PC-9 (cell line): ENCODE data around the gene TSHZ2. TPM values are rescaled to one million over a fixed set of nuclear protein-coding genes. Genes with fewer than 3 reads are reported as not detected.

Experiments used
- BruUV-seq: library from RNA; stranded (reverse); fragments of 400-500 nt; replicated peaks from 2 replicates; lab custom pipeline; 2021; lab: Mats Ljungman, UMichigan
- CTCF ChIA-PET: fragments of 300-600 bp; sonication (Branson Sonifier 250); formaldehyde crosslinking; loops from one replicate; lab custom pipeline; 2022; ENCODE audit warnings: antibody characterized with exemption; lab: Charles Lee
- POLR2A ChIA-PET: fragments of 300-600 bp; sonication (Branson Sonifier 250); formaldehyde crosslinking; loops from one replicate; lab custom pipeline; 2022; ENCODE audit warnings: antibody characterized with exemption; ENCODE audit not compliant: unreplicated experiment; lab: Charles Lee
- DNase-seq, 2 experiments: peaks; one replicate each; pipeline versions ENCODE4 v3.0.0 to v3.0.0-alpha.2; 2015 to 2022; ENCODE audit warnings: mixed read lengths in 1 of 2
- H2AFZ ChIP-seq: fragments of 200-600 bp; sonication (generic); 2 replicates; pipeline ENCODE4 v1.8.1; 2017; ENCODE audit warnings: antibody characterized with exemption
- H3F3A ChIP-seq: fragments of 200-600 bp; sonication (generic); 2 replicates; pipeline ENCODE4 v1.8.1; 2017; ENCODE audit warnings: antibody characterized with exemption, mild to moderate bottlenecking, low read depth; ENCODE audit not compliant: insufficient read depth
- H3K27ac ChIP-seq: fragments of 200-600 bp; sonication (generic); 2 replicates; pipeline ENCODE4 v1.6.1; 2016; ENCODE audit warnings: mixed run types
- H3K27me3 ChIP-seq: fragments of 200-600 bp; sonication (generic); 2 replicates; pipeline ENCODE4 v1.6.1; 2016; ENCODE audit warnings: low read depth, mixed run types; ENCODE audit not compliant: insufficient read depth
- H3K36me3 ChIP-seq: fragments of 200-600 bp; sonication (generic); 2 replicates; pipeline ENCODE4 v1.6.1; 2016; ENCODE audit warnings: low read depth, mixed run types
- H3K4me1 ChIP-seq: fragments of 200-600 bp; sonication (generic); replicated peaks from 2 replicates; pipeline ENCODE4 v1.6.1; 2016; ENCODE audit warnings: mixed run types; ENCODE audit not compliant: insufficient read depth
- H3K4me2 ChIP-seq: fragments of 200-600 bp; sonication (generic); 2 replicates; pipeline ENCODE4 v1.6.1; 2017; ENCODE audit warnings: mixed run types
- H3K4me3 ChIP-seq: fragments of 200-600 bp; sonication (generic); 2 replicates; pipeline ENCODE4 v1.6.1; 2016; ENCODE audit warnings: mixed run types
- H3K79me2 ChIP-seq: fragments of 200-600 bp; sonication (generic); 2 replicates; pipeline ENCODE4 v1.6.1; 2017; ENCODE audit warnings: low read depth, mixed run types
- H3K9me2 ChIP-seq: fragments of 200-600 bp; sonication (generic); 2 replicates; pipeline ENCODE4 v1.8.1; 2017; ENCODE audit warnings: mild to moderate bottlenecking; ENCODE audit not compliant: insufficient read depth
- H3K9me3 ChIP-seq: fragments of 200-600 bp; sonication (generic); 2 replicates; pipeline ENCODE4 v1.8.1; 2016; ENCODE audit warnings: low read depth; ENCODE audit not compliant: insufficient read depth
- H4K20me1 ChIP-seq: fragments of 200-600 bp; sonication (generic); 2 replicates; pipeline ENCODE4 v1.8.1; 2017; ENCODE audit not compliant: insufficient read depth
- EZH2 ChIP-seq: fragments of 200-600 bp; sonication (generic); IDR thresholded peaks from 2 replicates; pipeline ENCODE4 v1.8.0; 2017; ENCODE audit warnings: antibody characterized with exemption, low read depth
- intact Hi-C: fragments of 100-400 bp; cut with micrococcal nuclease; formaldehyde crosslinking; loops from one replicate; pipeline ENCODE4 v1.10.0; 2022; ENCODE audit not compliant: unreplicated experiment
- total RNA-seq: library from RNA; stranded (reverse); gene quantifications from 2 replicates; pipeline ENCODE4 v1.2.3, GENCODE V29; 2021
- TF ChIP-seq, protein P1 (sequence below): fragments of 200-600 bp; sonication (generic); conservative IDR thresholded peaks from 2 replicates; pipeline ENCODE4 v1.6.1; 2017; ENCODE audit warnings: mixed run types, antibody characterized with exemption, mild to moderate bottlenecking, moderate library complexity

TSHZ2 gene
- total RNA-seq, 1 experiment from 2014 or later = not detected

GRCh38 chr20:53283011-53283410 is 310.9 kb downstream of the TSHZ2 start:
- no TSS peak for BruUV-seq
- H4K20me1 ChIP-seq = no peaks in the 10 kb centered on the region
- intact Hi-C loops = no loop called here
- ChIA-PET POLR2A (no interaction called here), CTCF (no interaction called here)
- no peak overlapping the region for H3K4me3 ChIP-seq
- no peaks in the 10 kb centered on the region for H3K36me3 ChIP-seq
- H3F3A ChIP-seq = no peaks in the 10 kb centered on the region
- no peaks in the 10 kb centered on the region for H3K4me1 ChIP-seq
- H3K9me3 ChIP-seq = no peaks in the 10 kb centered on the region
- H3K9me2 ChIP-seq = no peaks in the 10 kb centered on the region
- no peak overlapping the region for H3K27ac ChIP-seq
- no peak for TF ChIP-seq EZH2
- TF ChIP-seq, protein P1, sequence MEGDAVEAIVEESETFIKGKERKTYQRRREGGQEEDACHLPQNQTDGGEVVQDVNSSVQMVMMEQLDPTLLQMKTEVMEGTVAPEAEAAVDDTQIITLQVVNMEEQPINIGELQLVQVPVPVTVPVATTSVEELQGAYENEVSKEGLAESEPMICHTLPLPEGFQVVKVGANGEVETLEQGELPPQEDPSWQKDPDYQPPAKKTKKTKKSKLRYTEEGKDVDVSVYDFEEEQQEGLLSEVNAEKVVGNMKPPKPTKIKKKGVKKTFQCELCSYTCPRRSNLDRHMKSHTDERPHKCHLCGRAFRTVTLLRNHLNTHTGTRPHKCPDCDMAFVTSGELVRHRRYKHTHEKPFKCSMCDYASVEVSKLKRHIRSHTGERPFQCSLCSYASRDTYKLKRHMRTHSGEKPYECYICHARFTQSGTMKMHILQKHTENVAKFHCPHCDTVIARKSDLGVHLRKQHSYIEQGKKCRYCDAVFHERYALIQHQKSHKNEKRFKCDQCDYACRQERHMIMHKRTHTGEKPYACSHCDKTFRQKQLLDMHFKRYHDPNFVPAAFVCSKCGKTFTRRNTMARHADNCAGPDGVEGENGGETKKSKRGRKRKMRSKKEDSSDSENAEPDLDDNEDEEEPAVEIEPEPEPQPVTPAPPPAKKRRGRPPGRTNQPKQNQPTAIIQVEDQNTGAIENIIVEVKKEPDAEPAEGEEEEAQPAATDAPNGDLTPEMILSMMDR = no peak
- no peak overlapping the region for H3K4me2 ChIP-seq
- H3K27me3 ChIP-seq = peaks cover 71% of the 10 kb centered on the region
- H2AFZ ChIP-seq = no peak overlapping the region
- DNase-seq = no peak
- no peaks in the 10 kb centered on the region for H3K79me2 ChIP-seq

DNA sequence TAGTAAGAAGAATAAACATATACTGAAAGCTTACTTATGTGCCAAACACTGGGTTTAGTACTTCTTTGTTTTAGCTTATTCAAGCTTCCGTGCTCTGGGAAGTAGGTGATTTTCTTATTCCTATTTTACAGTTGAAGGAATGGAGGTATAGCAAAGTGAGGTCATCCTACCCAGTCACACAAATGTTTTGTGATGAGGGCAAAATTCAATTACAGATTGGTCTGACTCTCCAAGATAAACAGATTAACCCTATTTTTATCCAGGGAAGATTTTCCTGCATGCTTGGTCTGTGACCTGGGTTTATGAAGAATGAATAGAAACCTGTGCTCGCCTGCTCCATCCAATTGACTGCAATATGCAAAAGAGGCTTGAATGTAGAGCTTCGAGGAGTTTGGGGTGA is 311.4 kb downstream of the TSHZ2 start:
- no TSS peak for BruUV-seq
- Histone ChIP-seq H3K9me2 (no peaks in the 10 kb centered on the region), H3K9me3 (no peaks in the 10 kb centered on the region), H3K27ac (no peak overlapping the region), H3K4me1 (no peaks in the 10 kb centered on the region), H3F3A (no peaks in the 10 kb centered on the region), H3K79me2 (no peaks in the 10 kb centered on the region), H2AFZ (no peak overlapping the region), H3K4me3 (no peak overlapping the region), H3K36me3 (no peaks in the 10 kb centered on the region), H3K27me3 (peaks cover 65% of the 10 kb centered on the region), H4K20me1 (no peaks in the 10 kb centered on the region), H3K4me2 (no peak overlapping the region)
- no peak for DNase-seq
- intact Hi-C loops = no loop called here
- CTCF ChIA-PET = no interaction called here
- POLR2A ChIA-PET = interaction anchor here (0.5 kb wide), 1 partner anchor 227 kb away, joined by 3 read pairs; no protein-coding TSS in a partner anchor
- no peak for TF ChIP-seq EZH2
- TF ChIP-seq, protein P1 = no peak

DNA sequence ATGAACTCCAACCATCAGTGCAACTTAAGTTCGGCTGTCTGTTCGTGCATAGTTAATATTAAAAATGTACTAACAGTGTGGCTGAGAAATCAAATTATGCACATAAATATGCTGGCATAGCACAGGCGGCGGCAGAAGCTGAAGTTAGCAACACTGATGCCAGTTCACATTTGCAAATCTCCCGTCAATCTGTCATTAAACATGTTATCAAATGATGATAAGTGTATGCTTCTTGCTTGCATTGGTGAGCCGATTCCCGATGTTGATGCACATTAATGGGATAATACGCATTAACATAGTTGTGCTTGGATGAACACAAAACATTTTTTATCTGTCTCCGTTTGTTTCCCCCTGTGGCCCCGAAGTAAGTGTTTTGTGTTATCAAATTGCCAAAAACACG is 312.1 kb downstream of the TSHZ2 start:
- intact Hi-C loops = no loop called here

More for the DNA sequence above, 312.1 kb downstream of the TSHZ2 start:
- Histone ChIP-seq H4K20me1 (no peaks in the 10 kb centered on the region), H3K36me3 (no peaks in the 10 kb centered on the region), H3K27me3 (peaks cover 62% of the 10 kb centered on the region), H3K79me2 (no peaks in the 10 kb centered on the region), H3K4me2 (no peak overlapping the region), H3K4me1 (no peaks in the 10 kb centered on the region), H3K9me2 (no peaks in the 10 kb centered on the region), H3K27ac (no peak overlapping the region), H3K9me3 (no peaks in the 10 kb centered on the region), H3K4me3 (no peak overlapping the region), H3F3A (no peaks in the 10 kb centered on the region), H2AFZ (no peak overlapping the region)
- POLR2A ChIA-PET = no interaction called here
- DNase-seq = no peak
- BruUV-seq = no TSS peak
- TF ChIP-seq, protein P1 = no peak
- peak; percentile 91; the same call in 1 of the 2 replicates for TF ChIP-seq EZH2
- CTCF ChIA-PET = no interaction called here
